Heart left ventricle (tissue), 16 donors: ENCODE data around the gene NKX1-2. TPM values are rescaled to one million over a fixed set of nuclear protein-coding genes. Genes with fewer than 3 reads are reported as not detected.

Experiments used
- ATAC-seq, 4 donors: fragments of 200-7000 bp; cut with Tn5 transposase; one replicate each; pipeline ENCODE4 v1.9.1; 2020 to 2022; ENCODE audit warnings: moderate library complexity in 4 of 4, mild to moderate bottlenecking in 3 of 4, moderate number of reproducible peaks in 1 of 4
- DNase-seq, 5 donors: peaks; one replicate each; pipeline ENCODE4 v3.0.0-alpha.2; 2020
- H3K27ac ChIP-seq, 12 donors: fragments of 200-600 bp; sonication (generic) in 4 of 12; one replicate each; pipeline versions ENCODE4 v1.5.0 to v1.8.0; 2016 to 2022; ENCODE audit warnings: mild to moderate bottlenecking in 2 of 12
- H3K27me3 ChIP-seq, 9 donors: fragments of 200-600 bp; sonication (generic) in 2 of 9; one replicate each; pipeline versions ENCODE4 v1.5.1 to v1.8.0; 2016 to 2022; ENCODE audit warnings: mild to moderate bottlenecking in 3 of 9
- H3K36me3 ChIP-seq, 9 donors: fragments of 200-600 bp; sonication (generic) in 2 of 9; one replicate each; pipeline versions ENCODE4 v1.5.0 to v1.8.0; 2018 to 2022; ENCODE audit warnings: mild to moderate bottlenecking in 2 of 9
- H3K4me1 ChIP-seq, 12 donors: fragments of 200-600 bp; sonication (generic) in 4 of 12; one replicate each; pipeline versions ENCODE4 v1.5.0 to v1.8.0; 2016 to 2022; ENCODE audit warnings: mild to moderate bottlenecking in 3 of 12
- H3K4me3 ChIP-seq, 12 donors: fragments of 200-600 bp; sonication (generic) in 4 of 12; one replicate each; pipeline versions ENCODE4 v1.5.0 to v1.8.0; 2017 to 2022; ENCODE audit warnings: mild to moderate bottlenecking in 9 of 12, moderate library complexity in 4 of 12
- H3K9me3 ChIP-seq, 12 donors: fragments of 200-600 bp; sonication (generic) in 4 of 12; one replicate each; pipeline versions ENCODE4 v1.5.0 to v1.8.0; 2016 to 2022; ENCODE audit warnings: mild to moderate bottlenecking in 1 of 12
- CTCF ChIP-seq, 12 donors: fragments of 200-600 bp; sonication (generic) in 4 of 12; IDR thresholded peaks; one replicate each; pipeline versions ENCODE4 v1.5.0 to v1.8.0; 2018 to 2022; ENCODE audit warnings: antibody characterized with exemption in 12 of 12, mild to moderate bottlenecking in 5 of 12
- POLR2A ChIP-seq, 2 donors: fragments of 450-650 bp; IDR thresholded peaks; one replicate each; pipeline ENCODE4 v1.6.1; 2017; ENCODE audit warnings: antibody characterized with exemption in 2 of 2, mild to moderate bottlenecking in 2 of 2, moderate library complexity in 2 of 2
- WGBS, 4 donors: extraction: QIAGEN DNeasy Blood & Tissue Kit in 2 of 4; methylation state at CpG; one replicate each; pipeline versions ENCODE4 v1.1.5 to v1.1.7; 2013 to 2018; 5-methylcytosine and 5-hydroxymethylcytosine counted together
- intact Hi-C, 10 donors: fragments of 100-400 bp; cut with DNase I; formaldehyde crosslinking; loops; one replicate each; pipeline versions ENCODE4 v1.11.1 to v1.14.2; 2022
- polyA plus RNA-seq, 2 donors: library from polyadenylated mRNA; stranded (reverse); fragments of 200-250 nt; gene quantifications; one replicate each; pipeline ENCODE4 v1.2.3, GENCODE V29; 2013
- total RNA-seq, 9 donors: library from RNA; depleted of rRNA in 2 of 9; stranded (reverse); fragments of >200 nt in 2 of 9; fragmentation: NEBNext Ultra II Directional in 3 of 9; extraction: Animal tissue kit (Norgen Biotek cat#: 25700) in 3 of 9; gene quantifications; one replicate each; pipeline versions ENCODE4 v1.1.0 to v1.2.4, GENCODE V29; 2016 to 2023
- donor health status: ischemic (EF 13 %, LVEDD 7.1; RV severe dilation, severe dysfunction).
- donor health status: healthy with polysubstance abuse.
- donor health status: DM: no; HTN: yes; CAD: no.
- donor health status: DM: no; HTN: no; CAD: no.
- donor health status: ischemic (EF 25% LVEDD 6.9; RV normal size, moderate dysfunction).
- donor health status: ischemic (EF 25% LVEDD 5.7; RV mildly dilated, moderate dysfunction).
- donor health status: healthy.
- donor health status: DM: yes; HTN: yes; CAD: no.
- donor health status: ischemic (EF 35%, LVEDD 5.7; RV mildly dilated, moderate dysfunction).
- donor health status: nonischemic (EF 11% LVEDD 7.7; RV severe dilation, severe dysfunction).
- donor health status: DM: yes; HTN: yes; CAD: no.
- donor health status: PGD.
- donor health status: ischemic (EF 29% LVEDD 5.4; RV normal size, mild dysfunction).
- donor health status: nonischemic (EF 23%, LVEDD 6.1; RV moderate dilation, normal function).

The NKX1-2 gene
- total and polyA plus RNA-seq, 11 donors: not detected

GRCh38 chr10:124458889-124459288 is 9.1 kb upstream of the NKX1-2 start:
- ATAC-seq (no peak), DNase-seq (no peak)
- Histone ChIP-seq H3K27ac (no peak overlapping the region), H3K4me1 (peaks cover 0 to 13% (median 3%) of the 10 kb centered on the region in 12 donors), H3K36me3 (no peaks in the 10 kb centered on the region), H3K4me3 (no peak overlapping the region), H3K27me3 (peaks cover 0 to 21% (median 12%) of the 10 kb centered on the region in 9 donors), H3K9me3 (no peaks in the 10 kb centered on the region)
- intact Hi-C loops: no loop called here
- no peak for TF ChIP-seq CTCF (IDR thresholded peaks at IDR 0.05)
- TF ChIP-seq POLR2A (IDR thresholded peaks at IDR 0.05): no peak
- WGBS, 4 donors: 53 to 78% (median 62%) methylated on average over 2 of the region's 2 CpGs

GRCh38 chr10:124458473-124458872 is 8.6 kb upstream of the NKX1-2 start:
- ATAC-seq (no peak), DNase-seq (no peak)
- Histone ChIP-seq H3K4me1 (peaks cover 0 to 13% (median 3%) of the 10 kb centered on the region in 12 donors), H3K36me3 (no peaks in the 10 kb centered on the region), H3K27me3 (peaks cover 0 to 25% (median 12%) of the 10 kb centered on the region in 9 donors), H3K27ac (no peak overlapping the region), H3K4me3 (no peak overlapping the region), H3K9me3 (no peaks in the 10 kb centered on the region)
- TF ChIP-seq POLR2A (IDR thresholded peaks at IDR 0.05): no peak
- no peak for TF ChIP-seq CTCF (IDR thresholded peaks at IDR 0.05)
- intact Hi-C loops: no loop called here
- 70 to 85% (median 79%) methylated on average over 4 of the region's 4 CpGs for WGBS, 4 donors

GRCh38 chr10:124455441-124455840 is 5.6 kb upstream of the NKX1-2 start:
- Histone ChIP-seq H3K27me3 (peaks cover 10 to 55% (median 29%) of the 10 kb centered on the region in 9 donors), H3K9me3 (no peaks in the 10 kb centered on the region), H3K4me1 (peaks cover 0 to under 1% (median 0%) of the 10 kb centered on the region in 12 donors), H3K4me3 (no peak overlapping the region), H3K36me3 (no peaks in the 10 kb centered on the region), H3K27ac (no peak overlapping the region)
- no peak for ATAC-seq
- TF ChIP-seq CTCF (IDR thresholded peaks at IDR 0.05): no peak
- TF ChIP-seq POLR2A (IDR thresholded peaks at IDR 0.05): no peak
- no peak for DNase-seq
- intact Hi-C loops: no loop called here
- WGBS, 4 donors: 70 to 74% (median 71%) methylated on average over 7 of the region's 7 CpGs

GRCh38 chr10:124453960-124454610 is 4.2 kb upstream of the NKX1-2 start:
- peaks cover 18 to 66% (median 42%) of the 10 kb centered on the region in 9 donors for H3K27me3 ChIP-seq
- WGBS, 4 donors: 14 to 26% (median 15%) methylated on average over 8 of the region's 8 CpGs

More at GRCh38 chr10:124453960-124454610, 4.2 kb upstream of the NKX1-2 start:
- intact Hi-C loops: no loop called here
- Histone ChIP-seq H3K36me3 (no peaks in the 10 kb centered on the region), H3K4me3 (no peak overlapping the region), H3K27ac (no peak overlapping the region), H3K9me3 (no peaks in the 10 kb centered on the region), H3K4me1 (peaks cover 0 to 14% (median 5%) of the 10 kb centered on the region in 12 donors)
- ATAC-seq (no peak), DNase-seq (no peak)
- TF ChIP-seq POLR2A (IDR thresholded peaks at IDR 0.05) (no peak), CTCF (IDR thresholded peaks at IDR 0.05) (no peak)
